IMR-90 (cell line): ENCODE data around the gene AGXT2. TPM values are rescaled to one million over a fixed set of nuclear protein-coding genes. Genes with fewer than 3 reads are reported as not detected.

Experiments used
- ATAC-seq: fragments of 200-7000 bp; cut with Tn5 transposase; 2 replicates; pipeline ENCODE4 v1.9.1; 2020; ENCODE audit warnings: low read depth, mild to moderate bottlenecking, moderate library complexity
- BruUV-seq: library from RNA; stranded (reverse); fragments of 400-500 nt; replicated peaks from 2 replicates; lab custom pipeline; 2021; lab: Mats Ljungman, UMichigan
- CTCF ChIA-PET: fragments of 300-600 bp; formaldehyde crosslinking; extraction: SDS; loops from one replicate; lab custom pipeline; 2021; ENCODE audit warnings: antibody characterized with exemption; lab: Yijun Ruan, JAX
- POLR2A ChIA-PET: fragments of 300-600 bp; sonication (Branson Sonifier 250); formaldehyde crosslinking; loops from one replicate; lab custom pipeline; 2022; ENCODE audit warnings: antibody characterized with exemption; ENCODE audit not compliant: unreplicated experiment; lab: Charles Lee
- DNase-seq: peaks from one replicate; pipeline ENCODE4 v3.0.0; 2013
- H2AFZ ChIP-seq: replicated peaks from 2 replicates; pipeline ENCODE3; 2013; ENCODE audit warnings: low read length, mild to moderate bottlenecking; ENCODE audit not compliant: poor library complexity
- H2AK5ac ChIP-seq: 2 replicates; pipeline ENCODE4 v1.6.1; 2013; ENCODE audit warnings: low read depth, low read length, inconsistent platforms
- H2AK9ac ChIP-seq: replicated peaks from 2 replicates; pipeline ENCODE3; 2013; ENCODE audit warnings: mild to moderate bottlenecking, low read depth, low read length, moderate library complexity; ENCODE audit not compliant: poor library complexity
- H2BK120ac ChIP-seq: 2 replicates; pipeline ENCODE4 v1.6.1; 2013; ENCODE audit warnings: low read depth, low read length, inconsistent platforms
- H2BK15ac ChIP-seq: 3 replicates; pipeline ENCODE4 v1.6.1; 2013; ENCODE audit warnings: low read depth, low read length, inconsistent platforms
- H2BK20ac ChIP-seq: 2 replicates; pipeline ENCODE4 v1.6.1; 2013; ENCODE audit warnings: low read depth, mild to moderate bottlenecking, inconsistent platforms, low read length, moderate library complexity
- H2BK5ac ChIP-seq: 2 replicates; pipeline ENCODE4 v1.6.1; 2013; ENCODE audit warnings: mild to moderate bottlenecking, low read depth, low read length, inconsistent platforms; ENCODE audit not compliant: poor library complexity, severe bottlenecking
- H3K14ac ChIP-seq: replicated peaks from 2 replicates; pipeline ENCODE4 v1.6.1; 2013; ENCODE audit warnings: low read depth, low read length, inconsistent platforms
- H3K18ac ChIP-seq: 2 replicates; pipeline ENCODE4 v1.6.1; 2013; ENCODE audit warnings: low read depth, low read length, control low read depth
- H3K23ac ChIP-seq: 2 replicates; pipeline ENCODE4 v1.6.1; 2013; ENCODE audit warnings: low read depth, low read length, inconsistent platforms
- H3K27ac ChIP-seq: 2 replicates; pipeline ENCODE4 v1.5.1; 2013; ENCODE audit warnings: mild to moderate bottlenecking, control low read depth, low read length; ENCODE audit not compliant: insufficient read depth
- H3K27me3 ChIP-seq: 2 replicates; pipeline ENCODE4 v1.6.1; 2013; ENCODE audit warnings: low read length; ENCODE audit not compliant: control insufficient read depth, insufficient read depth
- H3K36me3 ChIP-seq: 2 replicates; pipeline ENCODE4 v1.6.1; 2013; ENCODE audit warnings: low read length, mixed read lengths; ENCODE audit not compliant: control insufficient read depth, insufficient read depth
- H3K4ac ChIP-seq: 2 replicates; pipeline ENCODE4 v1.6.1; 2013; ENCODE audit warnings: low read depth, low read length, inconsistent platforms
- H3K4me1 ChIP-seq: 2 replicates; pipeline ENCODE4 v1.6.1; 2013; ENCODE audit warnings: low read length, mixed read lengths; ENCODE audit not compliant: control insufficient read depth, insufficient read depth
- H3K4me2 ChIP-seq: 2 replicates; pipeline ENCODE4 v1.6.1; 2013; ENCODE audit warnings: low read depth, mild to moderate bottlenecking, control low read depth, low read length, moderate library complexity
- H3K4me3 ChIP-seq: 2 replicates; pipeline ENCODE4 v1.5.1; 2013; ENCODE audit warnings: low read depth, mild to moderate bottlenecking, control low read depth, low read length, moderate library complexity; ENCODE audit not compliant: insufficient read depth
- H3K56ac ChIP-seq: 2 replicates; pipeline ENCODE4 v1.6.1; 2013; ENCODE audit warnings: low read length, inconsistent platforms; ENCODE audit not compliant: insufficient read depth; ENCODE audit errors: extremely low read depth
- H3K79me1 ChIP-seq, 2 experiments: 2 replicates each; pipeline ENCODE4 v1.6.1; 2013; ENCODE audit warnings: low read length in 2 of 2, inconsistent platforms in 1 of 2, low read depth in 1 of 2
- H3K9ac ChIP-seq: 2 replicates; pipeline ENCODE4 v1.6.1; 2013; ENCODE audit warnings: low read depth, low read length, control low read depth
- H3K9me1 ChIP-seq: 2 replicates; pipeline ENCODE4 v1.6.1; 2013; ENCODE audit warnings: low read length, inconsistent platforms; ENCODE audit not compliant: insufficient read depth
- H3K9me3 ChIP-seq: 2 replicates; pipeline ENCODE4 v1.6.1; 2013; ENCODE audit warnings: low read length; ENCODE audit not compliant: control insufficient read depth, insufficient read depth
- H4K20me1 ChIP-seq: 2 replicates; pipeline ENCODE4 v1.6.1; 2013; ENCODE audit warnings: low read length, inconsistent platforms; ENCODE audit not compliant: insufficient read depth
- H4K5ac ChIP-seq: 2 replicates; pipeline ENCODE4 v1.6.1; 2013; ENCODE audit warnings: mild to moderate bottlenecking, low read depth, low read length, control low read depth
- H4K8ac ChIP-seq, 2 experiments: 2 replicates each; pipeline ENCODE4 v1.6.1; 2013; ENCODE audit warnings: low read depth in 2 of 2, low read length in 2 of 2, control low read depth in 1 of 2, inconsistent platforms in 1 of 2
- H4K91ac ChIP-seq: 2 replicates; pipeline ENCODE4 v1.6.1; 2013; ENCODE audit warnings: low read depth, low read length, inconsistent platforms; ENCODE audit not compliant: insufficient read depth
- BHLHE40 ChIP-seq: fragments of 150-350 bp; IDR thresholded peaks from 2 replicates; pipeline ENCODE4 v1.6.1; 2016; ENCODE audit warnings: mild to moderate bottlenecking, low read depth, low read length
- CEBPB ChIP-seq: IDR thresholded peaks from 2 replicates; pipeline ENCODE4 v1.6.1; 2012; ENCODE audit warnings: low read depth, low read length, improper control_type of control experiment
- CHD1 ChIP-seq: IDR thresholded peaks from 2 replicates; pipeline ENCODE4 v1.6.1; 2012; ENCODE audit warnings: low read depth, low read length, improper control_type of control experiment
- ELK1 ChIP-seq: fragments of 150-350 bp; IDR thresholded peaks from 2 replicates; pipeline ENCODE4 v1.6.1; 2016; ENCODE audit warnings: low read depth, mild to moderate bottlenecking, low read length, moderate library complexity, borderline replicate concordance
- FOS ChIP-seq: fragments of 150-350 bp; IDR thresholded peaks from 2 replicates; pipeline ENCODE4 v1.6.1; 2016; ENCODE audit warnings: low read depth, low read length
- MAFK ChIP-seq: IDR thresholded peaks from 2 replicates; pipeline ENCODE4 v1.6.1; 2012; ENCODE audit warnings: low read depth, low read length, improper control_type of control experiment
- MAZ ChIP-seq: IDR thresholded peaks from 2 replicates; pipeline ENCODE4 v1.6.1; 2012; ENCODE audit warnings: low read depth, mild to moderate bottlenecking, low read length, improper control_type of control experiment, moderate library complexity, borderline replicate concordance
- MXI1 ChIP-seq: IDR thresholded peaks from 2 replicates; pipeline ENCODE4 v1.6.1; 2012; ENCODE audit warnings: low read depth, mild to moderate bottlenecking, low read length, moderate library complexity, borderline replicate concordance
- NFE2L2 ChIP-seq: fragments of 150-350 bp; IDR thresholded peaks from 2 replicates; pipeline ENCODE4 v1.6.1; 2016; ENCODE audit warnings: low read depth, mild to moderate bottlenecking, low read length
- POLR2A ChIP-seq: IDR thresholded peaks from 2 replicates; pipeline ENCODE4 v1.6.1; 2012; ENCODE audit warnings: mild to moderate bottlenecking, low read depth, low read length
- RAD21 ChIP-seq: IDR thresholded peaks from 2 replicates; pipeline ENCODE4 v1.6.1; 2012; ENCODE audit warnings: low read length, improper control_type of control experiment
- RCOR1 ChIP-seq: IDR thresholded peaks from 2 replicates; pipeline ENCODE4 v1.6.1; 2012; ENCODE audit warnings: mild to moderate bottlenecking, low read length, improper control_type of control experiment; ENCODE audit not compliant: insufficient replicate concordance
- RFX5 ChIP-seq: IDR thresholded peaks from 2 replicates; pipeline ENCODE4 v1.8.0; 2012; ENCODE audit warnings: low read depth, mild to moderate bottlenecking, low read length, moderate library complexity
- SMC3 ChIP-seq: fragments of 150-350 bp; IDR thresholded peaks from 2 replicates; pipeline ENCODE4 v1.6.1; 2016; ENCODE audit warnings: low read depth, mild to moderate bottlenecking, antibody characterized with exemption, low read length, moderate library complexity
- USF2 ChIP-seq: fragments of 150-350 bp; IDR thresholded peaks from 2 replicates; pipeline ENCODE4 v1.6.1; 2017; ENCODE audit warnings: mild to moderate bottlenecking, antibody characterized with exemption, low read length, low read depth
- WGBS, 2 experiments: methylation state at CpG; one replicate each; pipeline versions ENCODE4 v1.1.5 to v1.1.7; 2013; ENCODE audit warnings: missing lambda C conversion rate in 2 of 2; ENCODE audit not compliant: insufficient read length in 1 of 2; ENCODE audit errors: extremely low coverage in 2 of 2; 5-methylcytosine and 5-hydroxymethylcytosine counted together
- dilution Hi-C: fragments of 300-500 bp; cut with HindIII; formaldehyde crosslinking; loops from one replicate; pipeline ENCODE4 v1.14.3; 2018; ENCODE audit warnings: low sequenced_read_pairs; ENCODE audit not compliant: unreplicated experiment
- in situ Hi-C: fragments of 300-500 bp; cut with MboI; formaldehyde crosslinking; loops from 3 replicates; pipeline ENCODE4 v1.14.3; 2019; ENCODE audit warnings: low sequenced_read_pairs, inconsistent platforms, mixed read lengths
- intact Hi-C: fragments of 100-400 bp; cut with micrococcal nuclease; formaldehyde crosslinking; loops from 2 replicates; pipeline ENCODE4 v1.10.0; 2022
- polyA plus RNA-seq, 3 experiments: library from polyadenylated mRNA; depleted of rRNA; stranded (reverse); fragments of >200 nt; gene quantifications; 2 replicates each; pipeline ENCODE4 v1.2.3, GENCODE V29; 2012; ENCODE audit warnings: low replicate concordance in 1 of 3
- total RNA-seq: library from RNA; depleted of rRNA; stranded (reverse); fragments of >200 nt; gene quantifications from 2 replicates; pipeline ENCODE4 v1.2.3, GENCODE V29; 2012
- TF ChIP-seq, protein P1 (sequence below): conservative IDR thresholded peaks from 2 replicates; pipeline ENCODE4 v1.5.1; 2012; ENCODE audit warnings: mild to moderate bottlenecking, low read depth, low read length, improper control_type of control experiment

The AGXT2 gene
- total and polyA plus RNA-seq, 2 of the 4 experiments (the other 2 are of a cell fraction) = not detected

- 0 out of 2 replicates have a peak, but pooled peaks cover 2% of the 10 kb centered on the region for H3K9me3 ChIP-seq
- no peak overlapping the region for H2AK9ac ChIP-seq
- H3K18ac ChIP-seq = no peak overlapping the region
- H2BK120ac ChIP-seq = no peak overlapping the region
- no peak overlapping the region for H3K27ac ChIP-seq
- DNase-seq (no peak), ATAC-seq (no peak)
- dilution Hi-C loops = no loop called here
- no peak overlapping the region for H3K14ac ChIP-seq
- H3K9me1 ChIP-seq = no peaks in the 10 kb centered on the region; the same call in 1 of the 2 replicates
- H4K20me1 ChIP-seq = no peaks in the 10 kb centered on the region
- H2AFZ ChIP-seq = no peak overlapping the region
- no peak overlapping the region for H3K4me2 ChIP-seq
- no peak overlapping the region for H3K56ac ChIP-seq
- H2BK5ac ChIP-seq = no peak overlapping the region
- intact Hi-C loops = no loop called here
- no peaks in the 10 kb centered on the region for H3K36me3 ChIP-seq
- no peak overlapping the region for H2BK20ac ChIP-seq
- no peak overlapping the region for H3K9ac ChIP-seq
- no peak overlapping the region for H3K23ac ChIP-seq
- H3K79me1 ChIP-seq = no peaks in the 10 kb centered on the region
- no peak overlapping the region for H3K4ac ChIP-seq
- no peak overlapping the region for H2AK5ac ChIP-seq
- no peak overlapping the region for H4K91ac ChIP-seq
- CTCF ChIA-PET = no interaction called here
- no peaks in the 10 kb centered on the region for H3K27me3 ChIP-seq
- no peak overlapping the region for H2BK15ac ChIP-seq
- H4K8ac ChIP-seq = no peak overlapping the region
- H3K4me3 ChIP-seq = no peak overlapping the region
- no TSS peak for BruUV-seq
- H3K4me1 ChIP-seq = no peaks in the 10 kb centered on the region
- in situ Hi-C loops = no loop called here
- no peak overlapping the region for H4K5ac ChIP-seq
- POLR2A ChIA-PET = no interaction called here
- no CpG with 5 or more reads among the region's 2 CpGs for WGBS, 2 experiments
- TF ChIP-seq RFX5 (no peak), FOS (no peak), USF2 (no peak), CHD1 (no peak), MAZ (no peak), ELK1 (no peak), POLR2A (no peak), SMC3 (no peak), NFE2L2 (no peak), CEBPB (no peak), RCOR1 (no peak), MAFK (no peak), MXI1 (no peak), RAD21 (no peak), BHLHE40 (no peak)
- TF ChIP-seq, protein P1, sequence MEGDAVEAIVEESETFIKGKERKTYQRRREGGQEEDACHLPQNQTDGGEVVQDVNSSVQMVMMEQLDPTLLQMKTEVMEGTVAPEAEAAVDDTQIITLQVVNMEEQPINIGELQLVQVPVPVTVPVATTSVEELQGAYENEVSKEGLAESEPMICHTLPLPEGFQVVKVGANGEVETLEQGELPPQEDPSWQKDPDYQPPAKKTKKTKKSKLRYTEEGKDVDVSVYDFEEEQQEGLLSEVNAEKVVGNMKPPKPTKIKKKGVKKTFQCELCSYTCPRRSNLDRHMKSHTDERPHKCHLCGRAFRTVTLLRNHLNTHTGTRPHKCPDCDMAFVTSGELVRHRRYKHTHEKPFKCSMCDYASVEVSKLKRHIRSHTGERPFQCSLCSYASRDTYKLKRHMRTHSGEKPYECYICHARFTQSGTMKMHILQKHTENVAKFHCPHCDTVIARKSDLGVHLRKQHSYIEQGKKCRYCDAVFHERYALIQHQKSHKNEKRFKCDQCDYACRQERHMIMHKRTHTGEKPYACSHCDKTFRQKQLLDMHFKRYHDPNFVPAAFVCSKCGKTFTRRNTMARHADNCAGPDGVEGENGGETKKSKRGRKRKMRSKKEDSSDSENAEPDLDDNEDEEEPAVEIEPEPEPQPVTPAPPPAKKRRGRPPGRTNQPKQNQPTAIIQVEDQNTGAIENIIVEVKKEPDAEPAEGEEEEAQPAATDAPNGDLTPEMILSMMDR = no peak
Measured at GRCh38 chr5:34968258-34968657, 79.5 kb downstream of the AGXT2 start.
